AG09309 (cell line): ENCODE results near the gene HAPLN3.
A peak's percentile ranks its signal among the peaks of the same experiment; 100 is the strongest.

Source experiments
- DNase-seq: peaks from one replicate; pipeline ENCODE4 v3.0.0-alpha.2; 2010; ENCODE audit warnings: low read depth
- H3K4me3 ChIP-seq: 2 replicates; pipeline ENCODE4 v1.5.1; 2011; ENCODE audit warnings: mild to moderate bottlenecking, low read depth, low read length, moderate library complexity; ENCODE audit not compliant: control insufficient read depth
- TF ChIP-seq, protein P1 (sequence below): IDR thresholded peaks from 2 replicates; pipeline ENCODE4 v1.5.1; 2011; ENCODE audit warnings: mild to moderate bottlenecking, low read depth, low read length, inconsistent platforms; ENCODE audit not compliant: insufficient read depth, control insufficient read depth; ENCODE audit errors: missing control alignments

Gene HAPLN3

GRCh38 chr15:88900982-88901418, 5.7 kb upstream of the HAPLN3 start:
- H3K4me3 ChIP-seq: no peak overlapping the region
- DNase-seq: no peak
- TF ChIP-seq, protein P1, sequence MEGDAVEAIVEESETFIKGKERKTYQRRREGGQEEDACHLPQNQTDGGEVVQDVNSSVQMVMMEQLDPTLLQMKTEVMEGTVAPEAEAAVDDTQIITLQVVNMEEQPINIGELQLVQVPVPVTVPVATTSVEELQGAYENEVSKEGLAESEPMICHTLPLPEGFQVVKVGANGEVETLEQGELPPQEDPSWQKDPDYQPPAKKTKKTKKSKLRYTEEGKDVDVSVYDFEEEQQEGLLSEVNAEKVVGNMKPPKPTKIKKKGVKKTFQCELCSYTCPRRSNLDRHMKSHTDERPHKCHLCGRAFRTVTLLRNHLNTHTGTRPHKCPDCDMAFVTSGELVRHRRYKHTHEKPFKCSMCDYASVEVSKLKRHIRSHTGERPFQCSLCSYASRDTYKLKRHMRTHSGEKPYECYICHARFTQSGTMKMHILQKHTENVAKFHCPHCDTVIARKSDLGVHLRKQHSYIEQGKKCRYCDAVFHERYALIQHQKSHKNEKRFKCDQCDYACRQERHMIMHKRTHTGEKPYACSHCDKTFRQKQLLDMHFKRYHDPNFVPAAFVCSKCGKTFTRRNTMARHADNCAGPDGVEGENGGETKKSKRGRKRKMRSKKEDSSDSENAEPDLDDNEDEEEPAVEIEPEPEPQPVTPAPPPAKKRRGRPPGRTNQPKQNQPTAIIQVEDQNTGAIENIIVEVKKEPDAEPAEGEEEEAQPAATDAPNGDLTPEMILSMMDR: no peak

DNA sequence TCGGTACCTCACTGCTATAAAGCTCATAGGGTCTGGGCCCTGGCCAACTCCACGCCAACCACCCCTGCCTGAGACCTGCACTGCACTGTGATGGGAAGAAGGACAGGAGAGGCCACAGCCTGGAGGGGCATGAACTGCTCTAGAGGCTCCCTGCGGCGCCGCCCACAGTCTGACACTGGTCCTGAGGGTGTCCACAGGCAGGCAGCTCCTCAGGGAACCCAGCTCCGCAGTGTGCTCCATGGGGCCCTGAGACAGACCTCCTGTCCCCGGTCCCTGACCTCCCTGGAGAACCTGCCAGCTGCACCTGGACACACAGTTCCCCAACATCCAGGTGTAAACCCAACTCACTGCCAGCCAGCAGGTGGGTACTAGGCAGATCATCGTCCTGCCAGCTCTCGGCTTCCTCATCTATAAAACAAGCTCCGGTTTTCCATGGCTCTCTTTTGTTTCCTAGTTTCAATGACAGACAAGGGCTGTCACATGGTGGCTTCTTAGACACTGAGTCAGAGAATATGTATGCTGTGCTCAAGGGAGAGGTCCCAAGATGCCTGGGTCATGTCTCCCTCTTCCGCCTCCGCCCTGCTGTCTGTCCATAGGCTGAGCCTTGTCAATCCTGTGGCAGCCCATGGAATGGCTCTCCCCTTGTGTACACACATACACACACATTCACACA, 5.1 kb upstream of the HAPLN3 start:
- TF ChIP-seq, protein P1: no peak
- DNase-seq: no peak
- no peak overlapping the region for H3K4me3 ChIP-seq

- no peak overlapping the region for H3K4me3 ChIP-seq
- no peak for DNase-seq
- TF ChIP-seq, protein P1: no peak
These were observed 3.9 kb upstream of the HAPLN3 start for GRCh38 chr15:88899251-88899650.

- TF ChIP-seq, protein P1: no peak
- no peak for DNase-seq
- no peak overlapping the region for H3K4me3 ChIP-seq
These were observed 3.4 kb upstream of the HAPLN3 start for GRCh38 chr15:88898736-88899135.

GRCh38 chr15:88897456-88898194, 2.3 kb upstream of the HAPLN3 start:
- DNase-seq: peak; percentile 40
- no peak overlapping the region for H3K4me3 ChIP-seq
- TF ChIP-seq, protein P1: peak; percentile 80

DNA sequence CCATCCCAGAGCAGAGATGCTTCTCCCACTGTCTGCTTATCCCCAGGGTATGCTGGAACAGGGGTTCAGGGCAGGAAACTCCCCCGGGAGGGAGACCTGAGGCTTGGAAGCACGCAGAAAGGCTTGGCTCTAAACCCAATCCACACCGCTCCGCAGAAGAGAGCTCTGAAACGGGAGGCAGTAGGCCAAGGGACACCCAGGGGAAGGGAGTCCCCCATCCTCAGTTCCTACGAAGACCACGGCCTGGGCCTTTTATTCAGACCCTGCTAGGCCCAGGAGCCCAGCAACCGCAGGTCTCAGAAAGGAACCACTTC, 1.8 kb upstream of the HAPLN3 start:
- no peak overlapping the region for H3K4me3 ChIP-seq
- TF ChIP-seq, protein P1: no peak
- no peak for DNase-seq
